Stimulated activated CD4-positive, alpha-beta T cell treated with anti-CD3 and anti-CD28 coated beads, Interleukin-12 subunit alpha, Interleukin-12 subunit beta, amount 100 ng/mL, for 48 hours (primary cell): ENCODE results near the gene IGFBP5.

Experiments used
- DNase-seq, 3 donors: peaks; one replicate each; pipeline ENCODE4 v3.0.0-alpha.2; 2020; ENCODE audit warnings: low read depth in 2 of 3, low spot score in 1 of 3

IGFBP5 gene

GRCh38 chr2:216714376-216714775 lies 19.0 kb upstream of the IGFBP5 start:
- no peak for DNase-seq

- no peak for DNase-seq
These were observed 18.5 kb upstream of the IGFBP5 start for GRCh38 chr2:216713691-216714336.

DNA sequence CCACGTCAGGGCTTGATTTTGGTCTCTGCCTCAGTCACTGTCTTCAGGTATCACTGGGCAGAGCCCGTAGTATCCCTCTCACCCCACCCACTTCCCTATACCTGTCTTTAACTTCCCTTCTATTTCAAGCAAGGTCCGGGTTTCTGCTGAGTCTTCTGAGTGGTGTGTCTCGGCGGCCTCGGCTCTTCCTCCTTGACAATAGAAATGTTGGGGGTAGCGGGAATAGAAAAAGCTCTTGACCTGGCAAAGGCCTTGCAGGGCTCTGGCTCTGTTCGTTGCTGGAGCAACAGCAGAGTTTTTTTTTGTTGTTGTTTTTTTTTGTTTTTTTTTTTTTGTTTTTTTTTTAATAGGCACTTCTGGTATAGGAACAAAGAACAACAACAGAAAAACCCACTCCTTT lies 16.0 kb upstream of the IGFBP5 start:
- DNase-seq: no peak

DNA sequence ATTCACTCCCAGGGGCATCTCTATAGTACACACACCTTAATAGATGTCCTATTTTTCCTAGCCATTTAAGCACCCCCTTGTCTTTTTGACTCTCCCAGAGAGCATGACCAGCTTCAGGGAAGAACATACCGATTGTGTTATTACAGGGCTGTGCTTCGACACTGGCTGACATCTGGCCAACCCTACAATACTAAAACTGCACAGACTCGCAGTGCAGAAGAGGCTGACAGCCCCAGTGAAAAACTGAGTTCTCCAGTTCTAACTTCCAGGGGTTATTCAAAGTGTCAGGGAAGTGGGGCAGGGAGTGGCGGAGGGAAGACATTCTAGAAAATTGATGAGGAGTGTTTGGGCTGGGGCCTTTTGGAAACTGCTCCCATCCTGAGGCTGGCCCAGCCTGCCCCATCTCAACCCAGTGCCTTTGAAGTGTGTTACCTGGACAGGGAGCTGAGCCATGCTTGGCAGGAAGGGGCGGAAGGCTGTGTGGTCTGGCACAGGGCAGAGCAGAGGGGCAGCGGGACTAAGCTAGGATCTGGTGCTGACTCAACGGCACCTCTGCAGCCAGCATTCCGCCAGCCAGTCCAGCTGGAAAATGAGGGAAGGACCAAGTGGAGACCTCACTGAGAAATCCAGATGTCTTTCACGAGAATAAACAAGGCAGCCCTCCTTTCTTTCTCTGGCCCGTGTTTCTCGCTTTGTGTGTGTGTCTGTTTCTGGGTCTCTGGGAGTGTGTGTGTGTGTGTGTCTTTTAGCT lies 15.4 kb upstream of the IGFBP5 start:
- no peak for DNase-seq

DNA sequence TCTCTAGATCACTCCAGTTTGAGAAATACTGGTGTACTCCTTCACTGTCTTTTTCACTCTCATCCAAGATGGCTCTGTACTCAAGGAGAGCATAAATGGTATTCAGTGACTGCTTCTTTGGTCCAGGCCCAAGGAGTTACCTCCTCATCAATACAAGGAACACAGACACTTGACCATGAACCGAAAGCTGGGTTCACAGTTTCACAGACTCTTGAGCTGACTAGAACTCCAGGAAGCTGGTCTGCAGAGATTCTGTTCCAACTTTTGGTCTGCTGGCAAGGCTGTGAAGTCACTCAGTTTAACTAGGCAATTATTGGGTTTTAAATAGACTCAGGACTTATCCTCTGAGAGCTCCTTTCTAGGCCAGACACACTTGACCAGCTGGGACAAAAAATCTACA lies 7.4 kb upstream of the IGFBP5 start:
- DNase-seq: no peak

DNA sequence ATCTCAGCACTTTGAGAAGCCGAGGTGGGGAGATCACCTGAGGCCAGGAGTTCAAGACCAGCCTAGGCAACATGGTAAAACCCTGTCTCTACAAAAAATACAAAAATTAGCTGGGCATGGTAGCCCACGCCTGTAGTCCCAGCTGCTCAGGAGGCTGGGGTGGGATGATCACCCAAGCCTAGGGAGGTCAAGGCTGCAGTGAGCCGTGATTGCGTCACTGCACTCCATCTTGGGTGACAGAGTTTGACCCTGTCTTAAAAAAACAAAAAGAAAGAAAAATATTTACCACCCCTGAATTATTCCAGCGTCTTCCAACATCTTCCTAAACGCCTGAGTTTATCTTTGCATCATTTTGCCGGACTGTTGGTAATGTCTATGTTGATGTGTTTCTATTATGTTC lies 6.2 kb upstream of the IGFBP5 start:
- DNase-seq: no peak

GRCh38 chr2:216700781-216701180 lies 5.4 kb upstream of the IGFBP5 start:
- DNase-seq: no peak

GRCh38 chr2:216700088-216700567 lies 4.8 kb upstream of the IGFBP5 start:
- no peak for DNase-seq

DNA sequence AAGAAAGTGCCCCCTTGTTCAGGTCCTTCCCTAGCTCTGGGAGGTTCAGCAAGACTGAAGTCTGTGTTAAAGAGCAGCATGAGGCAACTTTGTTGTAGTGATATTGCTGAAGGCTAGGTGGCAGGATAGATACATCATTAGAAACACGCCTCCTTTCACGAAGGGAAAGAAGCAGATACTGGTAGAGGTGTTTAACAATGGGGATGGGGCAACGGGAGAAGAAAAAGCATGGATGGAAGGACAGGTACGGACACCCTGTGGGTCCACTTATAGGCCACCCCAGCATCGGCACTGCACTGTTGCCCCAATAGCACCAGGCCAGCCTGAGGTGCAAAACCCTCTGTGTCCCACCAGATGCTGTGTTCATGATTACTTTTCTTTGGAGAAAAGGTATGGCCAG lies 3.5 kb upstream of the IGFBP5 start:
- DNase-seq: no peak

DNA sequence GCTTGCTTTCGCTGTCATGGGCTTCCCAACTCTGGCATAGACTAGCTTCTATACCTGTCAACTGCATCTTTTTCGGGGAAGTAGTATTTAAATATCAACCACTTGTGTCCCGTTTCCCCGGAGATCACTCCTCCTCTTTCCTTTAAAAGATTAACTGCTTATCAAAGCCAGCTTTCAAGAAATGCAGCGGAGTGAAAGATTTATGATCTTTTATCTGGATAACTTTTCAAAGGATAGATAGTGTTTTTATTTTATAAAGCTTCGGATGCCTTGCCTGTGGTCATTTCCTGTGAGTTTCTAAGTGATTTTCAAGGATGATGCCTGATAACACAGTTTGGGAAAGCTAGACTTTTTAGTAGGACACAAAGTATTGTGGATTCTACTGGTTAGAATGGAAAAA lies 2.9 kb upstream of the IGFBP5 start:
- DNase-seq: no peak

GRCh38 chr2:216696751-216697560 lies 1.6 kb upstream of the IGFBP5 start:
- no peak for DNase-seq

GRCh38 chr2:216696321-216696720 lies 972 bp upstream of the IGFBP5 start:
- DNase-seq: no peak

GRCh38 chr2:216694826-216695217 lies 527 bp downstream of the IGFBP5 start:
- DNase-seq: no peak

DNA sequence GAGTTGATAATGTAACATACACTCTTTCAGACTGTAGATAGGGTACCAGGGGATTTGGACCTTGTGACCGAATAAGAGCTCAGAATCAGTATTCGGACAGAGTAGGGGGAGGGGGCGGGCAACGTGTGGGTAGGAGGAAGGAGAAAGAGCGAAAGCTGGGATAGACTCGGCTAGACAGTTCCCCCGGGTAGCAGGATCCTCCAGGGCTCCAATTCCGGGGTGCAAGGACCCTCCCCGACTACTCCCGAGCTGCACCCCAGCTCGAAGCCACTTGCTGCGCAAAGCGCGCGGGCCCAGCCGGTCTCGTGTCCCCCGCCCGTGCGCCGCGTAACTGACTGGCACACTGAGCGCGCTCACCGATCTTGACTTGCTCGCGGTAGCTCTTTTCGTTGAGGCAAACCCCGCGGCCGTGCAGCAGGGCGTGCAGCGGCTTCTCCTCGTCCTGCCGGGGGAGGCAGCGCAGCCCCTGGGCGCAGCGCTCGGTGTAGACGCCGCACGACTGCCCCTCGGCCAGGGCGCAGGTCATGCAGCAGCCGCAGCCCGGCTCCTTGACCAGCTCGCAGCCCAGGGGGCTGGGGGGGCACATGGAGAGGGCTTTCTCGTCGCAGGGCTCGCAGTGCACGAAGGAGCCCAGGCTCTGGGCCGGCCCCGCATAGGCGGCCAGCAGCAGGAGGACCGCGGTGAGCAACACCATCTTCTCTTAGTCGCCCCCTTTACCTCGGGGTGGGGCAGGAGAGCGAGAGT lies 1.1 kb downstream of the IGFBP5 start:
- DNase-seq: peak in 1 of 3 donors; percentile 21

DNA sequence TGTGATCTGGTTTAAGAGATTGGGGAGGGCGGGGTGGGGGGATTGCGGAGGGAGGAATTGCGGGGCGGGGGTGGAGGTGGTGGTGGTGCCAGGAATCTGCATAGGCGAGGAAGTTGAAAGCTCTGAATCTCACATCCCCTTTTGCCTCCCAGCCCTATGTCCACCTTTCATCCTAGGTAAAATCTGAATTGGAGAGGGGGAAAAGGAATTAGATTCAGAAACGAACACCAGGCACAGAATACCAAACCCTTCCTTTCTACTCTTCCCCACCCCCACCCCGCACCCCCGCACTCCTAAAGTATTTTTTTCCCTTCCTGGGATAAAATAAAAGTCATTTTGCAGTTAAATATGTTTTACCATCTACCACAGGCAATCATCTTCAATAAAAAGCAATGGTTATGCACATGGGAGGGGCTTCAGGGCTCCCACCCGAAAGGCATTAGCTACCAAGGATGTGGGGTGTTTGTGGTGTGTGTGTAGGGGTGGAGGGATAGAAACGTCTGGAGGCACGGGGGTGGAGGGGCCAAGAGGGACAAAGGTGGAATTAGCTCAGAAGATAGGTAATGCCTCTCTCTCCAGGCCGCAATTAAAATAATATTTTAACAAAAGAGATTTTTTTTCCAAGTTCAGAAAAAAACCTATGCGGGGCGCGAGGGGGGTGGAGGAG lies 1.8 kb downstream of the IGFBP5 start:
- no peak for DNase-seq

GRCh38 chr2:216692636-216693413 lies 2.5 kb downstream of the IGFBP5 start:
- peak; percentile 42 to 56 (median 42) for DNase-seq

DNA sequence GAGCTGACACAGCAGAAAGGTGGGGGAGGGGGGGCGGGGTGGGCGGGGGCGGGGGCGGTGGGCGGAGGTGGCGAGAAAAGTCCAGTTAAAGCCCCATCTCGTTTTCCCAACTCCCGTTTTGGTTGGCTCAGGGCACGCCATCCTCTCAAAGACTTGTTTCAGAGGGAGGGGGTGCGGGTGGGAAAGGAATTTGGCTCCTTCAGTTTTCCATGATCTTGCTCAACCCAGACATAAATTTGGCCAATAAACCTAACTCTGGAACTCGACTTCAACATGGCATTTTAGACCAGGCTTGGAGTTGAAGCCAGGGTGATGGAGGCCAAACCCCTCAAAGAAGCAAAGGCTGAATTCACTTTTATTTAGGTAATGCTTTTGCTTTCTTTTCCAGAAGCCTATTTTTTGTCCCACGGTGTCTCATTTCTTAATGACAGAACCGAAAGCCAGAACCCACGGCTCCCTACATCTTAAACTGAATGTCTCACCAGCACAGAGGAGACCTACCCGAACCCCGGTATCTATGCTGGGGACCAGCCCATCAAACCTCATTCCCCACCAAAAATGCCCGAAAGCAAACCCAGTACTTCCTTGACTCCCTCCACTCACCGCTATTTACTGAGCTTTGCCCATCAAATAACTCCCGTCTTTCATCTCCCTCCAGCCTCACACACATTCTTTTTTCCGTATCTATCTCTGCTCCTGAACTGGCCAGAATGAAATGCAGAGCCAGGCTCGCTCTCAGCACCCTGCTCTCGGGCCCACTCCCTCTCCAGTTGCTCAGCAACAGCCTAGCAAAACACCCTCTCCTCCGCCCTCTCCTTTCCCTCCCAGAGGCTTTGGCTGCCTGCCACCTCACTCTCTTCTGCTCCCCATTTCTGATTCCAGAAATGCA lies 4.3 kb downstream of the IGFBP5 start:
- DNase-seq: peak in 1 of 3 donors; percentile 6

- no peak for DNase-seq
These were observed 4.9 kb downstream of the IGFBP5 start for GRCh38 chr2:216690456-216690852.

DNA sequence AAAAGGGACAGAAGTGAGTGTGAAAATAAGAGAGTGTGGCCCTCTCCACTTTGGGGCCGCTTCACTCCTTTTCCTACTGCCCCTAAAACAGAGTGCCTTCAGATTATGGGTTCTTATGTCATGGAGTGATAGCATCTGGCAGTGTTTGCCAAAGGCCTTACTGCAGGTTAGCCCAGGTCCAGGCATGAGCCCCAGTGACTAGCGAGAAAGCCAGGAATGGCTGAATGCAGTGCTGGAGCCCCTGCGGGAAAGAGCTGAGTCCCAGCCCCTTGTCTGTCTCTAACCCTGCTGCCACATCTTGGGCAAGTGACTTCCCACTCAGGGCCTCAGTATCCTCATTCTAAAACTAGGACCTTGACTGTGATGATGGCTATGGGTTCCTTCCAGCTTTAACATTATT lies 6.0 kb downstream of the IGFBP5 start:
- DNase-seq: no peak
